GM19324 (cell line): ENCODE results near the gene CDC73.
"Not testable (repeated sequence)": the region's sequence is repeated elsewhere in the genome, so short reads cannot be mapped to it uniquely, and the experiment has no call there.

Experiments
- ATAC-seq: cut with Tn5 transposase; IDR thresholded peaks from one replicate; pipeline ENCODE4 v1.9.1; 2021; ENCODE audit warnings: mild to moderate bottlenecking, moderate library complexity; ENCODE audit not compliant: unreplicated experiment, low FRiP score

CDC73 gene

GRCh38 chr1:193113258-193113991 is 8.4 kb upstream of the CDC73 start:
- no peak for ATAC-seq

GRCh38 chr1:193113992-193114332 is 7.9 kb upstream of the CDC73 start:
- ATAC-seq = no peak

DNA sequence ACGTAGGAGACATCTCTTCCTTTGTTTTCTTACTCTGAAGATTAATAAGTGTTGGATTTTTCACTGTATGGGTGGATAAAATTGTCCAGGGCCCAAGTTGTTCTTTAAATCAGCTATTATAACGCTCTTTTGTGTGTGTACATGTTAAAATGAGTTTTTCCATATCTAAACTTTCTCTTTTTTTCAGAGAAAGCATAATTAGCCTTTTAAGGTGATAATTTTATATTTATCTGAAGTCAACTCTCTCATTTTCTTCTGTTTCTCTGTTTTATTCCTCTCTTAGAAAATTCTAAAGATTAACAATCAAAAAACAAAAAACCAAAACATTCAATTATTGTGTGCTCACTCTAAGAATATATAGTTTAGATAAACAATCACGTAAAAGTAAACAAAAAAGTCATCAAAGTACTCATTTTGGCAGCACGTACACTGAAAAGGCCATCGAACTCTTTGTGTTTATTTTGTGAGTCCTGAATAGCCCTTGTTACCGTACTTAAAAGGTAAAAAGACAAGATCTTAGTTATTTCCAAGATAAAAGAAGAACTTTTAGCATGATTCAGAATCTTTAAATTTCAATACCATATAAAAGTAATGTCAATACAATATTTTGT is 7.2 kb upstream of the CDC73 start:
- ATAC-seq = no peak

DNA sequence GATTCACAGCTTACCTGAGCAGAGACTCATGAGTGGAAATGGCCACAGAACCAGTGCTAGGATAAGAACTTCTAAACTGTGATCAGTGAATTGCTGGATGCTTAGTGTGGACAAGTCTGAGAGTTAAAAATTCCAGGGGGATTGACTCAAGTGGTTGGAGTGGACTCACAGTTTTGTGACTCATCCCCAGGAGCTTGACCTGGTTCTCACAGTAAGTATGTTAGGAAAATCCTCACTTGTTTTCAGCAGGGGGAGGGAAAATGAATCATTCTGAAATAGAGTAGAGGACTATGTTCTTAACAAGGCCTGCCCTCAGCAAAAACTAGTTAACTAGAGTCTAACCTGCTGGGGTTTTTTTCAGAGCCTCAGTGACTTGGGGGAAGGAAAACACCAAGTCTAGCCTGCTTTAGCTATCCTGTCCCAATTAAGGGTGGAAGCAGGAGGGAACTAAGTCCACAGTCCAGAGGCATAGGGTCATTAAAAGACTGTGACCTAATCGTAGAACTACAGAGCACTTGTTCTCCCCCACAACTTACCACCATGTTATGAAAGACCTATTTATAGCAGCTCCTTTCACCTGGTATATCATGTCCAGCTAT is 6.1 kb upstream of the CDC73 start:
- ATAC-seq = no peak

DNA sequence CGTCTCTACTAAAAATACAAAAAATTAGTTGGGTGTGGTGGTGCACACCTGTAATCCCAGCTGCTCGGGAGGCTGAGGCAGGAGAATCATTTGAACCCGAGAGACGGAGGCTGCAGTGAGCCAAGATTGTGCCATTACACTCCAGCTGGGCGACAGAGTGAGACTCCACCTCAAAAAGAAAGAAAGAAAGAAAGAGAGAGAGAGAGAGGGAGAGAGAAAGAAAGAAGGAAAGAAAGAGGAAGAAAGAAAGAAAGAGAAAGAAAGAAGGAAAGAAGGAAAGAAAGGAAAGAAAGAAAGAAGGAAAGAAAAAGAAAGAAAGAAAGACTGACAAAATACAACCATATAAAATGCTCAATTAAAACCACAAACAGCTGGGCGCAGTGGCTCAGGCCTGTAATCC is 4.7 kb upstream of the CDC73 start:
- ATAC-seq = not testable (repeated sequence)

GRCh38 chr1:193118194-193118593 is 3.6 kb upstream of the CDC73 start:
- ATAC-seq = no peak

DNA sequence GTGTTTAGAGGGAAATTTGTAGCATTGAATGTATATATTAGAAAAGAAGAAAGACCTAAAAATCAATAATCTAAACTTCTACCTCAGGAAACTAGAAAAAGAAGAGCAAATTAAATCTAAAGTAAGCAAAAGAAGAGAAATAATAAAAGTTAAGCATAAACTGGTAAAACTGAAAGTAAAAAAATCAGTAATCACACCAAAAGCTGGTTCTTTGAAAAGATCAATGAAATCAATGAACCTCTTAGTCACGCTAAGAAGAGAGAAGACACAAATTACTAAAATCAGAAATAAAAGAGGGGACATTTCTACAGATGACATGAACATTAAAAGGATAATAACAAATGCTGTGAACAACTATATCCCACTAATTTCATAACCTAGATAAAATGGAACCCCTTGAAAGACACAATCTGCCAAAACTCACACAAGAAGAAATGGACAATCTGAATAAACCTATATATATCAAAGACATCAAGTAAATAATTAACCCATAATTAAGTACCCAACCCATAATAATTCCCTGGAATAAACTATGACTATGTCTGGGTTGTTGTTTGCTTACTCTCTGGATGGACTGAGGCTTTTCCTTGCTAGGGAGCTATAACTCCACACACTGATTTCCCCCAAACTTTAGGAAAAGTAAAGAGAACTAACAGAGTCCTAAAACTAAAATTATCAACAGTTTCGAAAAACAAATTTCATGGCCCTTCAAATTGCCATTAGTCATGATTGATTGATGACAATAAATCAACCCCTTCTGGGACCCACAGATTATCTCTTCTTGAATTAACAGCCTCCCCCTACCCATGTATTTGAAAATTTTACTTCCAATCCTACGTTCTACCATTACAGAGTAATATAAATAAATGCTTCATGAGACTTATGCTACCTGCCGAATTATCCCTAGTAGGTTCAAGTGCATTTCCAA is 2.8 kb upstream of the CDC73 start:
- ATAC-seq = no peak

GRCh38 chr1:193120604-193121166 is 1.1 kb upstream of the CDC73 start:
- no peak for ATAC-seq

DNA sequence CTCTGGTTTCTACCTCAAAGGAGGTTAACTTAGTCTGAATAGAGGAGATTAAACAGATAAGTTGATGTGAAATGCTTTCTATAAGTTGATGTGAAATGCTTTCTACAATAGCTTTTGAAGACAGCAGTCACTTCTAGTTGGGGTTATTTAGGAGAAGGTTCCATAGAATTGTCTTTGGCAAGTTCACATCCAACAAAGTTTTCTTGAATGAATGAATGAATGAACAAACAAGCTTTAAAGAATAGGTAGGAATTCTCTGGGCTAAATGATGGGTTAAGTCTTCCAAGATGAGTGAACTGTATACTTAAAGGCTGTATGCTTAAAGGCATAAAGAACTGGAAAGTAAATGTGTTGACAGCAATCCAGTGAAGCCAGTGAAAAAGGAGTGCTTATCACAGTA is 1.9 kb downstream of the CDC73 start:
- ATAC-seq = no peak

DNA sequence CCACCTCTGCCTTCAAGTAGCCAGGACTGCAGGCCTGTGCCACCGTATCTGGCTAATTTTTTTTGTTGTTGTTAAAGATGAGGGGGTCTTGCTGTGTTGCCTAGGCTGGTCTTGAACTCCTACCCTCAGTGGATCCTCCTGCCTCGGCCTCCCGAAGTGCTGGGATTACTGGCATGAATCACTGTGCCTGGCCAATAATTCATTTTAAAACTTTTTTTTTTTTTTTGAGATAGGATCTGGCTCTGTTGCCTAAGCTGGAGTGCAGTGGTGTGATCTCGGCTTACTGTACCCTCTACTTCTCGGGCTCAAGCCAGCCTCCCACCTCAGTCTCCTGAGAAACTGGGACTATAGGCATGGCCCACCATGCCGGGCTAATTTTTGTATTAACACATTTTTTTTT is 3.5 kb downstream of the CDC73 start:
- no peak for ATAC-seq

- peak; percentile 65 for ATAC-seq
Measured at GRCh38 chr1:193131266-193131860, 9.5 kb downstream of the CDC73 start.

- no peak for ATAC-seq
Measured at GRCh38 chr1:193140254-193140653, 18.4 kb downstream of the CDC73 start.

DNA sequence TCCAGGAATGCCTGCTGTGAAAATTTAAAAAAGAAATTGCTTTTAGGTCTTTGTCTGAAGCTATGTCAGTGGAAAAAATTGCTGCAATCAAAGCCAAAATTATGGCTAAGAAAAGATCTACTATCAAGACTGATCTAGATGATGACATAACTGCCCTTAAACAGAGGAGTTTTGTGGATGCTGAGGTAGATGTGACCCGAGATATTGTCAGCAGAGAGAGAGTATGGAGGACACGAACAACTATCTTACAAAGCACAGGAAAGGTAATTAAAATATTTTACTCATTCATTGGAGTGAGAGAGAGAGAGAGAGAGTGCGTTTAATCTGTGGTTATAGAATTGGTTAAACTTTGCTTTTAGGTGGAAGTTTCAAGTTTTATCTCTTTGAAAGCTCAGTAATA is 20.0 kb downstream of the CDC73 start:
- no peak for ATAC-seq

GRCh38 chr1:193142409-193142808 is 20.6 kb downstream of the CDC73 start:
- no peak for ATAC-seq

DNA sequence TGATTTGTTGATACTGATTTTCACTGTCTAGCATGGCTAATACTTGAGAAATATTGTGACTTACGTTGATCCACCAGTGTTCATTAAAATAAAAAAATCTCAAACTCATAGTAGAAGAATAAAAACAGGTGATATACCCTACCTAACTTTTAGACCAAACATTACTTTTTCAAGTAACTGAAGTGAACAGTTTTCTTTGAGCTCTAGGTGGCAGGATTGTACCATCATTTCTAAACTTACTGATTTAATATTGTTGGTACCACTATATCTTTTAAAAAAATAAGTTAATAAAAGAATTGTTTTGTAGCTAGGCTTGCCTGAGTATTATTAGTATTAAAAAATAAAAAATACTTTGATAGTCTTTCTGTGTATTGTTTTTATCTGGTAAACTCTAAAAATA is 21.5 kb downstream of the CDC73 start:
- ATAC-seq = no peak

- no peak for ATAC-seq
Measured at GRCh38 chr1:193144361-193144938, 22.6 kb downstream of the CDC73 start.

DNA sequence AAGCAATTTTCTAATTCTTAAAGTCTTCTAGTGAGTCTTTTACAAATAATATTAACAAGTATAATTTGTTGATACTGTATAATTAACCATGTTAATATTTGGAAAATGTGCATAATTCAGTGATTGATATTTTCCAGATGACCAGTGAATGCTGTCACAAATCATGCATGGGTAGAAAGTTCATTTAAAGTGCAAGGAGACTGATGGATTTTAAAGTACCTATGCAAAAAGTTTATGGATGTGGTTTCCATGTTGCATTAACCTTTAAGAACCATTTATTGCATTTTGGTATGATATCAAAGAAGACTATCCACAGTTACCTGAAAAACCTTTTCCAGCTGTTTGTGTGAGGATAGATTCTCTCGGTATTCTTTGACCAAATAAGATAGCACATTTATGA is 23.2 kb downstream of the CDC73 start:
- ATAC-seq = no peak

GRCh38 chr1:193156117-193156821 is 34.4 kb downstream of the CDC73 start:
- no peak for ATAC-seq

DNA sequence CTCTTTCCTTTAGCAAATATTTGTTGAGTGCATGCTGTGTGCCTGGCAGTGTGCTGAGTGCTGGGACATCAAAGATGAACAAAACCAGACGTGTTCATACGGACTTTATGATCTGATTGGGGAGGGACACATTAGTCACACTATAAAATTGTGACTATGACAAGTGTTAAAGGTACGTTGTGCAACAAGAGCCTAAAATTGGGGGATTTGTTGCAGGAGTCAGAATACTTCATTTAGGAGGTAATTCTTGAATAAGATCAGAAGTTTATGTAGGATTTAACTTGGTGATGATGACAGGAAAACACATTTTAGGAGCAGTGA is 35.0 kb downstream of the CDC73 start:
- ATAC-seq = no peak

GRCh38 chr1:193157360-193157759 is 35.5 kb downstream of the CDC73 start:
- ATAC-seq = no peak
